ENCODE results near the gene KCND2.

The KCND2 gene

GRCh38 chr7:120709972-120710320, 437.0 kb downstream of the KCND2 start:
- no peak for DNase-seq

- DNase-seq, result no peak
Observed at GRCh38 chr7:120714945-120715344, 442.0 kb downstream of the KCND2 start.

DNA sequence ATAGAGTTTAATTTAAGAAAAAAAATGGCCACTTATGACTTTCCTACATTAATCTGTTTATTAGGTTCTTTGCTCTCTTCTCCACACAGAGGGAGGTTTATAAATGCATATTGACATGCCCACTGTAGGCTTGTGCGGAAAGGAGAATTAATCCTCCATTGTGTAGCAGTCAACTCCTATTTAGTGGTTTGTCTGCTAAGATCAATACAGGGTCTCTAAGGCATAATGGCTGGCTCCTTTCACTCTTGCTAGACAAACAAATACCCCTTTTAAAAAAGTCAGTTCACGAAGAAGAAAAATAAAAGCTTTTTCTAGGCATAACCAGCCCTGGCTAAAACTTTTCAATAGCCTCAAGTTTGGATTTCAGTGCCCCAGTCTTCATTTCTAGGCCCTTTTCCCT, 443.3 kb downstream of the KCND2 start:
- DNase-seq, result no peak

- DNase-seq, result no peak
Observed at GRCh38 chr7:120717166-120717565, 444.2 kb downstream of the KCND2 start.

GRCh38 chr7:120718361-120718760, 445.4 kb downstream of the KCND2 start:
- no peak for DNase-seq

DNA sequence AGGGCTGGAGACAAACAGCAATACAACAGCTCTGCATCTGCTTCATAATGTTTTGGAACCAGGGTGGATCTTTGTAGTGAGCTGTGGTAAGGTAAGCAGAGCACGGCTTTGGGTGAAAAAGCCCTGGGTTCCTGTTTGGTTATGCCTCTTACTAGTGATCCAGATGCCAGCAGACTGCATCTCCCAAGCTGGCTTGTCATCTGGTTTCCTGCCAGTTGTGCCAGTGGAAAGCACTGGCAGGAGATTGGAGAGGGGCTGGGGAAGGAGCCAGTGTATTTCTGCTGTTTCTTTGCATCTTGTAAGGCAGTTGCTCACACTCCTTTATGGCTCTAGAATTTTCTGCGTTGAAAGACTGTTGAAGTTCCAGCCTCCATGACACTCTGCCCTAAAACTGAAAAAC, 447.3 kb downstream of the KCND2 start:
- no peak for DNase-seq

GRCh38 chr7:120723465-120724385, 450.8 kb downstream of the KCND2 start:
- no peak for DNase-seq

DNA sequence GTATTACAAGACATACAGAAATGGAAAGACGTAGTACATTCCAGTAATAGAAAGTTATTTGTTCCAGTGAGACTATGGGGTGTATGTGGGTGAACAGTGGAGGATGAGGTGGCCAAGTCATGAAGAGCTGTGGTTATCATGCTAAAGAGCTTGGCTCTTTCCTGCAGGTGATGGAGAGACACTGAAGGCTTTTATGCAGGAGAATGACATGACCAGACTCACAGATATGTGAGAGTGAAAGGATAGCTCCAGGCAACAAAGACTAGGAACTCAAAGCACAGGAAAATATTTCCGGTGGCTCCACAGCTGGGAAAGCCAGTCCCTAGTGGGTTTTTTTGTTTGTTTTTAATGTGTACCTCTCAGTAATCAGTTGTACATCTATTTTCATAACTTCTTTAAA, 451.5 kb downstream of the KCND2 start:
- no peak for DNase-seq

- DNase-seq, result no peak
Observed at GRCh38 chr7:120724955-120725354, 452.0 kb downstream of the KCND2 start.

DNA sequence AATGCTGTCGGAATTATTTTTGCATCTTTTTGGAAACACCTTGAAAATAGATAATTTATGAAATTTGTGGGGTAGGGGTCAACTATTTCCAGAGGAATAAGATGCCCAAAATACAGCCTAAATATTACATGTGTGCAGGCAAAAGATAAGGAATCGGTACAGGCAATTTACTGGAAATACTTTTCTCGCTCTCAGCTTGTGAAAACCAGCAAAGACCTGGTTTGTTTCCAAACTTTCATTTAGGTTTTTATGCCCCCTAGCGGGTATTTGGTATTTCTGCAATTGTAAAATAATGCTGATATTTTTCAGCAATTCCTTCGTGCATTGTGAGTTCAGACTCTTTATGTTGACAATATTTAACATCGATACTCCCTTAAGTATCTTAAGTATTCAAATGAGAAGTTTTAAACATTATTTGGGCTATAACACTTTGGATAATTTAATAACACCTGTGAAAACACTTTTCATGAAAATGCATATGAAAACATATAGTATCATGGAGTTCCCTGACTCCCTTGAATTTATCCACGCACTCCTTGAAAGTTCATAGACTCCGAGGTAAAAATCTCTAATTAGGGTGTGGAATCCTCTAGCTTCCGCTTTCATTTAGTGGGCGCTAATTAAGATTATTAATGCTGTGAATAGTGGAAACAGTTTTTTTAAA, 452.5 kb downstream of the KCND2 start:
- DNase-seq, result peak; percentile 41

DNA sequence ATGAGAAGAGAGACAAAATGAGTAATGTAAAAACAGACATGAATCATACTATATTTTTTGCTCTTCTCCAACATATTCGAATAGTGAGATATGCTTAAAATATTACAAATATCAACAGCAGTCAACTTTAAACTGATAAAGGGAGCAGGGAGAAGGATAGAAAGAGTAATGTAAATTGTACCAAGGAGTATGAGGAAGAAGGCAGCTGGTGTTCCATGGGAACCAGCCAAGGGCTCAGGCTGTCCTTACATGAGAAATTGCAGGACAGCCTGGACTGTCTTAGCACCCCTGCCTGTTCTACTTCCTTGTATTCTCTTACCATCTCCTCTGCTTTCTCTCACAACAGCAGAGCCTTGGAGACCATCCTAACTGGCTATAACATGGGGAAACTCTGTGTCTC, 456.3 kb downstream of the KCND2 start:
- peak; percentile 1 for DNase-seq

DNA sequence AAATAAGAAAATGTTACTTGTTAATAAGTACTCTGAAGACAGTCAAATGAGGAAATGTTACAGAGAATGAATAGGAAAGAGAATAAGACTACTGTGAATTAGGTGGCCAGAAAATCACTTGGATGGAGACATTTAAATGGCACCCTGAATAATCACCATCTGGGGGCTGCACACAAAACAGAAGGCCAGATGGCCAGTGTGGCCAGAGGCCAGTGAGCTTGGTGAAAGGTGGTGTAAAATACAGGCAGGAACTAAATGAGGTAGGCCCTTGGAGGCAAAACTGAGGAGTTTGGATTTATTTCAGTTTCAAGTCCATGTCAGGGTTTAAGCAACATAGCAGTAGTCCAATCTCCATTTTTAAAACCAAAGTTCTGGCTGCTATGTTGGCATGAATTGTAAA, 458.3 kb downstream of the KCND2 start:
- DNase-seq, result no peak

GRCh38 chr7:120732256-120732655, 459.3 kb downstream of the KCND2 start:
- no peak for DNase-seq

GRCh38 chr7:120733143-120733542, 460.2 kb downstream of the KCND2 start:
- peak; percentile 20 for DNase-seq

- DNase-seq, result no peak
Observed at GRCh38 chr7:120733835-120734234, 460.9 kb downstream of the KCND2 start.

- DNase-seq, result no peak
Observed at GRCh38 chr7:120735791-120736190, 462.8 kb downstream of the KCND2 start.

GRCh38 chr7:120738816-120739215, 465.8 kb downstream of the KCND2 start:
- DNase-seq, result no peak

GRCh38 chr7:120740348-120740747, 467.4 kb downstream of the KCND2 start:
- DNase-seq, result no peak

GRCh38 chr7:120741371-120742042, 468.5 kb downstream of the KCND2 start:
- DNase-seq, result no peak

- no peak for DNase-seq
Observed at GRCh38 chr7:120742372-120742771, 469.4 kb downstream of the KCND2 start.

DNA sequence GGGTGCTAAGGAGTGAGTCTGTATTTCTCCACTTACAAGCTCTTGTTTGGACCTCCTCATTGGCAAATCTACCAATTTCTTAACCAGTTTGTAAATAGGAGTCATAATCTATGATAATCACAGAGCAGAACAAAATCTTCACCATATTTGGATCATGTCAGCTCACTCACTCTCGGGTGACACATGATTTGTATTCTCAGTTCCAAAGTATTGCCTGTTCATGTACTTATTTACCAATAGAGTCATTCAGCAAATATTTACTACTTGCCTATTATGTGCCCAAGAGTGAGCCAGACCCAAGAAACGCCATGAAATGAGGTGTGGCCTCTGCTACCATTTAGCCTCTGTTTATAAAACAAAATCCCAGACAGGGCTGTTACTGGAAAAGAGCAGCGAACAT, 470.2 kb downstream of the KCND2 start:
- no peak for DNase-seq

- DNase-seq, result no peak
Observed at GRCh38 chr7:120760050-120760449, 487.1 kb downstream of the KCND2 start.

DNA sequence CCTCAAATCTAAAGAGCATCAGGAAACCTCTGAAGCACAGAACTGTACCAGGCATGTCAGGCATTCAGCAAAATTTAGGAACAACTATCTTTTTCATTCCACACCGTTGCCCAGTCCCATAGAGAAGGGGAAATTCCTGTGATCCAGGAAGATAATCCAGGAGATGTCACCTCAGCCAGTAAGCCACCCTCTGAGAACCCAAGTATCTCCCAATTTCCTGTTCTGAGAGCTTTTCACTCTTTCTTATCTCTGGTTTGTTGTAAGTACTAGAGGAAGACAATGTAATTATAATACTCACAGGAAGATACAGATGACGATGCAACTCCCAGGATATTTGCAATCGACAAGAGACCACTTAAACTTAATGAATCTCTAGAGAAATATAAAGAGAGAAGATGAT, 487.9 kb downstream of the KCND2 start:
- DNase-seq, result no peak

DNA sequence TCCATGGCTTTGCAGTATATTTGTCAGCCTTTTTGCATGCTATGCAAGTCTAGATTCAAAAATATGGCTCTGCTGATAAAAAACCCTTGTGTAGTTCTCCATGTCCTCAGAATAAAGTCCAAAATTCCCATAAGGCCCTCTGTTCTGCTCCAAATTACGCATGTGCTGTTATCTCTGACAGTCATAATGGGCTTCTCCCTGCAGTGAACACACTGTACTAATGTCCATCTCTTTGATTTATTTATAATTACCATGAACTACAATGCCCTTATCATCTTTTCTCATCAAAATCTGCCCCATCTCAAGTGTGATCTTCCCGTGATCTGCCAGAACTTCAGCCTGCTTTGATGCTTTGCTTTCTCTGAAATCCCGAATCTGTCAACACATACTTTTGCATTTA, 497.2 kb downstream of the KCND2 start:
- no peak for DNase-seq
